HepG2 (cell line): ENCODE measurements around the gene SMURF1. TPM values are rescaled to one million over a fixed set of nuclear protein-coding genes. Genes with fewer than 3 reads are reported as not detected.
A peak's percentile ranks its signal among the peaks of the same experiment; 100 is the strongest.

Source experiments
- ATAC-seq: fragments of 200-7000 bp; cut with Tn5 transposase; 3 replicates; pipeline ENCODE4 v1.9.1; 2020; ENCODE audit warnings: mild to moderate bottlenecking, moderate library complexity
- BruUV-seq: library from RNA; stranded (reverse); fragments of 400-500 nt; replicated peaks from 2 replicates; lab custom pipeline; 2021; lab: Mats Ljungman, UMichigan
- CTCF ChIA-PET: fragments of 300-600 bp; formaldehyde crosslinking; extraction: SDS; loops from one replicate; lab custom pipeline; 2021; ENCODE audit warnings: low total read pairs, inconsistent platforms, low intra/inter-chr PET ratio; lab: Yijun Ruan, JAX
- POLR2A ChIA-PET: fragments of 350-600 bp; sonication (Branson Sonifier 250); formaldehyde crosslinking; loops from one replicate; lab custom pipeline; 2020; ENCODE audit warnings: antibody characterized with exemption, inconsistent platforms; lab: Yijun Ruan, JAX
- DNase-seq: peaks from one replicate; pipeline ENCODE4 v3.0.0-alpha.2; 2015; ENCODE audit warnings: low spot score
- FAIRE-seq: peaks from 3 replicates; lab custom pipeline; 2011; peaks lifted over from hg19 to GRCh38; lab: Jason Lieb, UNC
- H2AFZ ChIP-seq: one replicate; pipeline ENCODE4 v1.6.1; 2011; ENCODE audit warnings: low read length, inconsistent platforms
- H3K27ac ChIP-seq: fragments of 300-600 bp; 3 replicates; pipeline ENCODE4 v1.8.0; 2011; ENCODE audit warnings: mixed run types, mild to moderate bottlenecking, mixed read lengths, low read length, inconsistent platforms; ENCODE audit not compliant: insufficient read depth; ENCODE audit errors: extremely low read length
- H3K27me3 ChIP-seq, 2 experiments: fragments of 200-600 bp in 1 of 2; 2 replicates in 1 of 2; 3 replicates in 1 of 2; pipeline versions ENCODE4 v1.6.0 to v1.8.0; 2011; ENCODE audit warnings: low read length in 2 of 2, mild to moderate bottlenecking in 2 of 2, moderate library complexity in 2 of 2, inconsistent platforms in 1 of 2; ENCODE audit not compliant: insufficient read depth in 2 of 2, control insufficient read depth in 1 of 2
- H3K36me3 ChIP-seq, 2 experiments: fragments of 200-600 bp in 1 of 2; replicated peaks in 1 of 2; 2 replicates in 1 of 2; 3 replicates in 1 of 2; pipeline versions ENCODE4 v1.5.1 to v1.8.0; 2011; ENCODE audit warnings: low read length in 2 of 2, inconsistent platforms in 1 of 2; ENCODE audit not compliant: insufficient read depth in 2 of 2, control insufficient read depth in 1 of 2
- H3K4me1 ChIP-seq: 2 replicates; pipeline ENCODE4 v1.5.1; 2012; ENCODE audit warnings: low read length, inconsistent platforms; ENCODE audit not compliant: insufficient read depth
- H3K4me2 ChIP-seq: 2 replicates; pipeline ENCODE4 v1.6.0; 2011; ENCODE audit warnings: low read depth, low read length, inconsistent platforms
- H3K4me3 ChIP-seq, 3 experiments: fragments of 200-600 bp in 1 of 3; sonication (generic), shearing (Covaris generic) in 1 of 3; replicated peaks in 1 of 3; 2 replicates each; pipeline ENCODE4 v1.5.1; 2011 to 2016; ENCODE audit warnings: low read length in 3 of 3, inconsistent platforms in 2 of 3, low read depth in 2 of 3, mild to moderate bottlenecking in 2 of 3, control low read depth in 1 of 3, mixed read lengths in 1 of 3; ENCODE audit not compliant: insufficient read depth in 1 of 3
- H3K79me2 ChIP-seq: one replicate; pipeline ENCODE4 v1.6.1; 2011; ENCODE audit warnings: low read length, inconsistent platforms; ENCODE audit not compliant: insufficient read depth
- H3K9ac ChIP-seq: 2 replicates; pipeline ENCODE4 v1.6.0; 2011; ENCODE audit warnings: mild to moderate bottlenecking, low read depth, low read length, inconsistent platforms; ENCODE audit not compliant: insufficient read depth
- H3K9me3 ChIP-seq: 2 replicates; pipeline ENCODE4 v1.5.1; 2012; ENCODE audit warnings: mild to moderate bottlenecking, low read length
- H4K20me1 ChIP-seq: 2 replicates; pipeline ENCODE4 v1.6.0; 2011; ENCODE audit warnings: inconsistent platforms, mild to moderate bottlenecking, low read length, moderate library complexity; ENCODE audit not compliant: insufficient read depth
- AGO2 ChIP-seq: fragments of 200-400 bp; formaldehyde crosslinking; optimal IDR thresholded peaks from 2 replicates; pipeline ENCODE3; 2017; ENCODE audit warnings: mild to moderate bottlenecking, low read depth, low read length, moderate library complexity
- ETV6 ChIP-seq: sonication (generic); formaldehyde crosslinking; conservative IDR thresholded peaks from 2 replicates; pipeline ENCODE4 v1.4.0; 2020; ENCODE audit warnings: missing genetic modification reagents
- FOXC1 ChIP-seq: sonication (generic); formaldehyde crosslinking; IDR thresholded peaks from 2 replicates; pipeline ENCODE4 v1.8.0; 2022; ENCODE audit warnings: mild to moderate bottlenecking, missing genetic modification reagents, borderline replicate concordance
- IKZF1 ChIP-seq: fragments of 450-650 bp; IDR thresholded peaks from 2 replicates; pipeline ENCODE4 v1.7.1; 2016
- KLF9 ChIP-seq: IDR thresholded peaks from 2 replicates; pipeline ENCODE4 v1.6.1; 2016; ENCODE audit warnings: low read depth
- MLLT10 ChIP-seq: sonication (generic); formaldehyde crosslinking; IDR thresholded peaks from 2 replicates; pipeline ENCODE4 v1.4.0; 2020; ENCODE audit warnings: missing genetic modification reagents
- MXD4 ChIP-seq: IDR thresholded peaks from 2 replicates; pipeline ENCODE4 v1.6.1; 2016; ENCODE audit warnings: mild to moderate bottlenecking, missing biosample characterization, missing genetic modification reagents
- RXRB ChIP-seq: IDR thresholded peaks from 2 replicates; pipeline ENCODE4 v1.6.1; 2016; ENCODE audit warnings: borderline replicate concordance, missing genetic modification reagents, missing compliant biosample characterization
- TAF15 ChIP-seq: fragments of 200-400 bp; formaldehyde crosslinking; IDR thresholded peaks from one replicate; pipeline ENCODE4 v1.6.1; 2018; ENCODE audit warnings: mild to moderate bottlenecking, low read depth, low read length; ENCODE audit not compliant: poor library complexity, severe bottlenecking
- ZFX ChIP-seq: sonication (generic); formaldehyde crosslinking; IDR thresholded peaks from 2 replicates; pipeline ENCODE4 v1.4.0; 2020; ENCODE audit warnings: mild to moderate bottlenecking, low read depth, missing genetic modification reagents, moderate library complexity
- ZKSCAN1 ChIP-seq: fragments of 150-350 bp; IDR thresholded peaks from 2 replicates; pipeline ENCODE4 v1.6.1; 2014; ENCODE audit warnings: low read length
- ZNF234 ChIP-seq: sonication (generic); formaldehyde crosslinking; conservative IDR thresholded peaks from 2 replicates; pipeline ENCODE4 v1.5.1; 2020; ENCODE audit warnings: mild to moderate bottlenecking, missing genetic modification reagents
- ZNF350 ChIP-seq: sonication (generic); formaldehyde crosslinking; IDR thresholded peaks from 2 replicates; pipeline ENCODE4 v1.4.0; 2020; ENCODE audit warnings: mild to moderate bottlenecking, low read depth, missing genetic modification reagents, borderline replicate concordance
- ZSCAN30 ChIP-seq: sonication (generic); formaldehyde crosslinking; IDR thresholded peaks from 2 replicates; pipeline ENCODE4 v1.5.0; 2020; ENCODE audit warnings: mild to moderate bottlenecking, missing genetic modification reagents
- WGBS: methylation state at CpG from one replicate; pipeline ENCODE4 v1.1.6; 2017; ENCODE audit warnings: low lambda C conversion rate; 5-methylcytosine and 5-hydroxymethylcytosine counted together
- in situ Hi-C: cut with HindIII; loops from 2 replicates; pipeline ENCODE4 v1.10.0; 2017; ENCODE audit warnings: low pct_unique_long_range_greater_than_20kb; ENCODE audit not compliant: extremely low pct_ligation_motif_present
- intact Hi-C: fragments of 100-400 bp; cut with micrococcal nuclease; formaldehyde crosslinking; loops from one replicate; pipeline ENCODE4 v1.10.0; 2022; ENCODE audit not compliant: unreplicated experiment
- polyA plus RNA-seq, 8 experiments: library from polyadenylated mRNA; depleted of rRNA in 3 of 8; stranded (reverse) in 7 of 8; unstranded in 1 of 8; fragments of >200 nt; fragmentation: Illumina TruSeq in 4 of 8; extraction: Trizol in 4 of 8; gene quantifications; 2 replicates each; pipeline versions ENCODE4 v1.2.1 to v1.2.3, GENCODE V29; 2011 to 2016; ENCODE audit warnings: low read depth in 4 of 8, missing spikeins in 1 of 8, mixed read lengths in 1 of 8; ENCODE audit not compliant: insufficient read depth in 1 of 8
- total RNA-seq, 5 experiments: library from RNA; depleted of rRNA; stranded (reverse); fragments of >200 nt; fragmentation: Illumina TruSeq; extraction: Trizol; gene quantifications; 2 replicates each; pipeline ENCODE4 v1.2.3, GENCODE V29; 2016; ENCODE audit warnings: low read depth in 1 of 5
- TF ChIP-seq, protein P1 (sequence below): sonication (generic); formaldehyde crosslinking; IDR thresholded peaks from 2 replicates; pipeline ENCODE4 v1.4.0; 2020; ENCODE audit warnings: missing genetic modification reagents, borderline replicate concordance
- TF ChIP-seq, protein P2 (sequence below): sonication (generic); formaldehyde crosslinking; IDR thresholded peaks from 2 replicates; pipeline ENCODE4 v1.5.0; 2020; ENCODE audit warnings: missing genetic modification reagents

SMURF1 gene
- total and polyA plus RNA-seq, 2 of the 13 experiments (the other 11 are each of a cell fraction or from before 2014, with no cell fraction given) = 8.3 to 11.1 TPM

DNA sequence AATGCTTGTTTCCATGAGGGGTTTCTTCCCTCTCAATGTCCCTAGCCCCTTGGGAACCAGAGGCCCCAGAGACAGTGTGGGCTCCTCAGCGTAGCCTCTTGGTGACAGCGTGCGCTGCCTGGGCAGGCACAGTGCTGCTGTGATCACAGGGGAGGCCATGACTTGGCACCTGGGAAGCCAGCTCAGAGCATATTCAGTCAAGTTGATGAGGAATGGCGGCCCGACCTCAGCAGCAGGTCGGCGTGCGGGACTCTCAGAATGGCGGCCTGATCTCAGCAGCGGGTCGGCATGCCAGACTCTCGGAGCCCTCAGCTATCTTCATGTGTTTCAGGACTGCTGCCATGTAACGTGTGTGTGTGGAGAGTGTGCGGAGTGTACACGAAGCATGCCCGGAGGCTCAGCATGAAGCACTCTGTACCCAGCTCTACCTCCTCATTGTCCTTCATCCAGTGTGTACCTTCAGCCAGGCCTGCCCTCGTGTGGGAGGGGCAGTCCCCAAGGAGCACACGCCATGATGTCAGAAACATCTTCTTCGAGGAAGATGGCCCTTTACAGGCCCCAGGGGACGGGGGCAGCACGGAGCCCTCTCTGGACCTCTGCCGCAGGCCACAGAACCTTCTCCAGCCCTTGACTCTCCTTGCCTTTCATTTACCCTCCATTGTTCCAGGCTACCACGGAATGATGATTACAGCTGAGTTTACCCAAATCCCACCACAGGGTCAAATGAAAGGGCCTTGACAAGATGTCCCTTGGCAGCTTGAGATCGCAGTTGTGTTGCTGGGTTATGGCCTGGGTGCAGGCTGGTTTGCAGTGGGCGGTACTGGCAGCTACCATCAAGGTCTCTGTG, 130.4 kb downstream of the SMURF1 start:
- Histone ChIP-seq H3K9ac (no peak overlapping the region), H3K4me1 (no peaks in the 10 kb centered on the region), H3K27ac (no peak overlapping the region), H2AFZ (no peak overlapping the region), H3K4me3 (no peak overlapping the region), H4K20me1 (no peaks in the 10 kb centered on the region), H3K27me3 (no peaks in the 10 kb centered on the region), H3K9me3 (no peaks in the 10 kb centered on the region), H3K79me2 (no peaks in the 10 kb centered on the region), H3K36me3 (peaks cover 29 to 58% of the 10 kb centered on the region in 2 experiments; a peak in 4 of 5 replicates), H3K4me2 (no peak overlapping the region)
- 96% methylated on average over 20 of the region's 25 CpGs for WGBS
- no TSS peak for BruUV-seq
- peak; percentile 10; the same call in 2 of the 3 replicates for ATAC-seq
- peak; percentile 44 for TF ChIP-seq AGO2
- TF ChIP-seq ZNF350 (CRISPR knock-in tag) = no peak
- TF ChIP-seq MLLT10 = no peak
- in situ Hi-C loops (no loop called here), intact Hi-C loops (no loop called here)
- ChIA-PET CTCF (no interaction called here), POLR2A (no interaction called here)
- no peak for FAIRE-seq
- DNase-seq = no peak

DNA sequence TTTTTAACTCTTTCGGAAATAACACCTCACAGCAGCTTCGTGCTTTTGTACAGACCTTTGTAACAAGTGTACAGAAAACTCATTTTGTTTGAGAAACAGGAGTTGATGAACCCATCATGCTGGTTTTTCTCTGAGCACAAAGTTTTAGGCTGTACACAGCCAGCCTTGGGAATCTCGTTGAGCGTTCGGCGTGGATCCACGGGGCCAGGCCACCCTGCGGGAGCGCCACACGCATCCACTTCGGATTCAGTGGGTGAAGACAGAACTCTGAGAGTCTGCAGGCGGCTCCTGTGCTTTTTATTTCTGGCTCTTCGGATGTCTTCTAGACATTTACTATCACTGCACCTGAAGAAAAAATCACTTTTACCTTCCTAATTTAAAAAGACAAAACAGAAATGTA, 131.2 kb downstream of the SMURF1 start:
- Histone ChIP-seq H3K79me2 (no peaks in the 10 kb centered on the region), H4K20me1 (no peaks in the 10 kb centered on the region), H2AFZ (no peak overlapping the region), H3K4me3 (no peak overlapping the region), H3K4me1 (no peaks in the 10 kb centered on the region), H3K9me3 (no peaks in the 10 kb centered on the region), H3K9ac (no peak overlapping the region), H3K27me3 (no peaks in the 10 kb centered on the region), H3K36me3 (peaks cover 30 to 64% of the 10 kb centered on the region in 2 experiments; a peak in 4 of 5 replicates), H3K4me2 (no peak overlapping the region), H3K27ac (no peak overlapping the region)
- DNase-seq = no peak
- in situ Hi-C loops (no loop called here), intact Hi-C loops (no loop called here)
- TSS peak; percentile 33 for BruUV-seq
- ChIA-PET CTCF (no interaction called here), POLR2A (no interaction called here)
- ATAC-seq = no peak
- 98% methylated on average over 13 of the region's 13 CpGs for WGBS
- FAIRE-seq = no peak
- TF ChIP-seq MXD4 (CRISPR knock-in tag) (no peak), KLF9 (CRISPR knock-in tag) (no peak), ZNF234 (CRISPR knock-in tag) (no peak), RXRB (CRISPR knock-in tag) (no peak), IKZF1 (no peak), ZFX (no peak), FOXC1 (CRISPR knock-in tag) (no peak), ETV6 (CRISPR knock-in tag) (no peak), ZSCAN30 (CRISPR knock-in tag) (no peak), ZKSCAN1 (no peak), TAF15 (no peak)
- TF ChIP-seq, protein P1, sequence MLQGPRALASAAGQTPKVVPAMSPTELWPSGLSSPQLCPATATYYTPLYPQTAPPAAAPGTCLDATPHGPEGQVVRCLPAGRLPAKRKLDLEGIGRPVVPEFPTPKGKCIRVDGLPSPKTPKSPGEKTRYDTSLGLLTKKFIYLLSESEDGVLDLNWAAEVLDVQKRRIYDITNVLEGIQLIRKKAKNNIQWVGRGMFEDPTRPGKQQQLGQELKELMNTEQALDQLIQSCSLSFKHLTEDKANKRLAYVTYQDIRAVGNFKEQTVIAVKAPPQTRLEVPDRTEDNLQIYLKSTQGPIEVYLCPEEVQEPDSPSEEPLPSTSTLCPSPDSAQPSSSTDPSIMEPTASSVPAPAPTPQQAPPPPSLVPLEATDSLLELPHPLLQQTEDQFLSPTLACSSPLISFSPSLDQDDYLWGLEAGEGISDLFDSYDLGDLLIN (CRISPR knock-in tag) = no peak
- TF ChIP-seq, protein P2, sequence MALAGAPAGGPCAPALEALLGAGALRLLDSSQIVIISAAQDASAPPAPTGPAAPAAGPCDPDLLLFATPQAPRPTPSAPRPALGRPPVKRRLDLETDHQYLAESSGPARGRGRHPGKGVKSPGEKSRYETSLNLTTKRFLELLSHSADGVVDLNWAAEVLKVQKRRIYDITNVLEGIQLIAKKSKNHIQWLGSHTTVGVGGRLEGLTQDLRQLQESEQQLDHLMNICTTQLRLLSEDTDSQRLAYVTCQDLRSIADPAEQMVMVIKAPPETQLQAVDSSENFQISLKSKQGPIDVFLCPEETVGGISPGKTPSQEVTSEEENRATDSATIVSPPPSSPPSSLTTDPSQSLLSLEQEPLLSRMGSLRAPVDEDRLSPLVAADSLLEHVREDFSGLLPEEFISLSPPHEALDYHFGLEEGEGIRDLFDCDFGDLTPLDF (CRISPR knock-in tag) = no peak
